A375 (cell line): Measurements from ENCODE around the gene BSN. TPM values are rescaled to one million over a fixed set of nuclear protein-coding genes. Genes with fewer than 3 reads are reported as not detected.

Source experiments
- small RNA-seq: library from RNA; depleted of rRNA; stranded (forward); fragments of <200 nt; gene quantifications from one replicate; pipeline ENCODE3, GENCODE V24; 2014
- total RNA-seq: library from RNA; depleted of rRNA; stranded (reverse); fragments of >200 nt; shearing (Covaris generic); gene quantifications from 2 replicates; pipeline ENCODE4 v1.2.3, GENCODE V29; 2014; rRNA removed

Gene BSN, protein sequence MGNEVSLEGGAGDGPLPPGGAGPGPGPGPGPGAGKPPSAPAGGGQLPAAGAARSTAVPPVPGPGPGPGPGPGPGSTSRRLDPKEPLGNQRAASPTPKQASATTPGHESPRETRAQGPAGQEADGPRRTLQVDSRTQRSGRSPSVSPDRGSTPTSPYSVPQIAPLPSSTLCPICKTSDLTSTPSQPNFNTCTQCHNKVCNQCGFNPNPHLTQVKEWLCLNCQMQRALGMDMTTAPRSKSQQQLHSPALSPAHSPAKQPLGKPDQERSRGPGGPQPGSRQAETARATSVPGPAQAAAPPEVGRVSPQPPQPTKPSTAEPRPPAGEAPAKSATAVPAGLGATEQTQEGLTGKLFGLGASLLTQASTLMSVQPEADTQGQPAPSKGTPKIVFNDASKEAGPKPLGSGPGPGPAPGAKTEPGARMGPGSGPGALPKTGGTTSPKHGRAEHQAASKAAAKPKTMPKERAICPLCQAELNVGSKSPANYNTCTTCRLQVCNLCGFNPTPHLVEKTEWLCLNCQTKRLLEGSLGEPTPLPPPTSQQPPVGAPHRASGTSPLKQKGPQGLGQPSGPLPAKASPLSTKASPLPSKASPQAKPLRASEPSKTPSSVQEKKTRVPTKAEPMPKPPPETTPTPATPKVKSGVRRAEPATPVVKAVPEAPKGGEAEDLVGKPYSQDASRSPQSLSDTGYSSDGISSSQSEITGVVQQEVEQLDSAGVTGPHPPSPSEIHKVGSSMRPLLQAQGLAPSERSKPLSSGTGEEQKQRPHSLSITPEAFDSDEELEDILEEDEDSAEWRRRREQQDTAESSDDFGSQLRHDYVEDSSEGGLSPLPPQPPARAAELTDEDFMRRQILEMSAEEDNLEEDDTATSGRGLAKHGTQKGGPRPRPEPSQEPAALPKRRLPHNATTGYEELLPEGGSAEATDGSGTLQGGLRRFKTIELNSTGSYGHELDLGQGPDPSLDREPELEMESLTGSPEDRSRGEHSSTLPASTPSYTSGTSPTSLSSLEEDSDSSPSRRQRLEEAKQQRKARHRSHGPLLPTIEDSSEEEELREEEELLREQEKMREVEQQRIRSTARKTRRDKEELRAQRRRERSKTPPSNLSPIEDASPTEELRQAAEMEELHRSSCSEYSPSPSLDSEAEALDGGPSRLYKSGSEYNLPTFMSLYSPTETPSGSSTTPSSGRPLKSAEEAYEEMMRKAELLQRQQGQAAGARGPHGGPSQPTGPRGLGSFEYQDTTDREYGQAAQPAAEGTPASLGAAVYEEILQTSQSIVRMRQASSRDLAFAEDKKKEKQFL (N-terminal part only)
- 0.57 and 1.3 TPM in 2 replicates for total RNA-seq

DNA sequence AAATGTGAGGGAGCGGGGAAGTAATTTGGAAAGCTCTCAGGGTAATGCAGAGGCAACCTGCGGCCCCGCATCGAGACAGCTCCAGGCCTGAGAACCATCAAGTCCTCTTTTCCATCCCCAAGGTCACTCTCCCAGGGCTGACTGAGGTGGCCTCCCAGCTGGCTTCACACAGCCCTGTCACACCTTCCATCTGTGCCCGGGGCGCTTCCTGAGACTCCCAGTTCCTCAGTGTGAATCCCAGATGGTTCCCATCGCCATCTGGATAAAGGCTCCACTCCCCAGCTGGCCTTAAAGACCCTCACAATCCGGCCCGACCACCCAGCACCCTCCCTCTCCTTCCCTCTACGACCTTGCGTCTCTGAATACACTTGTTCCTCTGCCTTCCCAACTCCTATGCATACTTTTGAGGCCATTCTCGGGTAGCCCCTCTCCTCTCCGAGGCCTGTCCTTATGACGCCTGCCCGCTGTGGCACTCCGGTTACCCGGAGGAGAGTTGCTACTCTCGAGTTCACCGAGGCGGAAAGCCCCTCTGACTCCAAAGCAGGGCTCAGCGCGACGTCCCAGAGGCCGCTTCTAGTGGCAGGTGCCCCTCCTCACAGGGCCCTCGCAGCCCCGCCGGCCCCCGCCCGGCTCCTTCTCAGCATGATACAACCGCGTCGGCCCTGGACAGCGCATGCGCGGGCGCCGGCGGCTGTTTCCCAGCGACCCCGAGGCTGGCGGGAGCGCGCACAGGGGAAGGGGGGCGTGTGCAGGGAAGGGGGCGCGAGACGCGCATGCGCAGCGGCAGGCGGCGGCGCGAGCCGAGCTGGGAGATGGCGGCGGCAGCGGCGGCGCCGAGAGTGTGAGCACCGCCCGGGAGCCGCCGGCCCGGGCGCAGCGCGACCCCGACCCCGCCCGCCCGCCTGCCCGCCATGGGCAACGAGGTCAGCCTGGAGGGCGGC lies at the start of gene BSN:
Gene BSN (plus strand): TSS at position 786 of the 941 bp plus-strand sequence. CDS start 126 bp downstream, at position 912.

DNA sequence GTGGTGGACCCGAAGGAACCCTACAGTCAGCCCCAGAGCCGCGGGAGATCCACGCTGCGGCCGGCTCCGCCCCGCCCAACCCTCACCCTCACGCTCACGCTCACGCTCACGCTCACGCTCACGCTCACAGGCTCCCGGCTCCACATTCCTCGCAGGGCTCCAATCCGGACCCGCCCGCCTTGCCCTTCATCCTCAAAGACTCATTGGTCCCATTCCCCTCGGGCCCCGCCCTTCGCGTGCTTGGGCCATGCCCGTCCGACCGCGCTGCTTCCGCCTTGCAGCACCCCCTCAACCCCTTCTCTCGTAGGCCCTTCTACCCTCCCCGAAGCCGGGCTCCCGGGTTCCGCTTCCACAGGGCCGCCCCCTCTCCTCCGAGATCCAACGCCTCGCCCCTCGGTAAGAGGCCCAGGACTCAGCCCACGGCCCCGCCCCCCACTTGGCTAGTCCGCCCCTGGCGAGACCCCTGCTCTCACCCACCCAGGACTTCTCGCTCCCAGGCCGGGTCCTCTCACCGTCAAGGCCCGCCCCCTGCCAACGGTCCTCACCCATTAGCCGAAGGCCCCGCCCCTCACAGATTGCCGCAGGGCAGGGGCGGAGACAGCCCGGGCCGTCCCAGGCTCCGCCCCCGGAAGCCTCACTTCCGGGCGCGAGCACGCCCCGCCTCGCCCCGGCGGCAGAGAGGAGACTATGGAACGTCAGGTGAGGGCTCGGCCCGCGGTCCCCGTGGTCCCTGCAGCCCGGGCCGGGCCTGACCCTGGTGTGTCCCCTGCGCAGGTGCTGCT lies 119.6 kb downstream of the BSN start, which contains the start of gene APEH:
Gene APEH (plus strand): TSS at position 637 of the 782 bp plus-strand sequence. CDS start 51 bp downstream, at position 688.

DNA sequence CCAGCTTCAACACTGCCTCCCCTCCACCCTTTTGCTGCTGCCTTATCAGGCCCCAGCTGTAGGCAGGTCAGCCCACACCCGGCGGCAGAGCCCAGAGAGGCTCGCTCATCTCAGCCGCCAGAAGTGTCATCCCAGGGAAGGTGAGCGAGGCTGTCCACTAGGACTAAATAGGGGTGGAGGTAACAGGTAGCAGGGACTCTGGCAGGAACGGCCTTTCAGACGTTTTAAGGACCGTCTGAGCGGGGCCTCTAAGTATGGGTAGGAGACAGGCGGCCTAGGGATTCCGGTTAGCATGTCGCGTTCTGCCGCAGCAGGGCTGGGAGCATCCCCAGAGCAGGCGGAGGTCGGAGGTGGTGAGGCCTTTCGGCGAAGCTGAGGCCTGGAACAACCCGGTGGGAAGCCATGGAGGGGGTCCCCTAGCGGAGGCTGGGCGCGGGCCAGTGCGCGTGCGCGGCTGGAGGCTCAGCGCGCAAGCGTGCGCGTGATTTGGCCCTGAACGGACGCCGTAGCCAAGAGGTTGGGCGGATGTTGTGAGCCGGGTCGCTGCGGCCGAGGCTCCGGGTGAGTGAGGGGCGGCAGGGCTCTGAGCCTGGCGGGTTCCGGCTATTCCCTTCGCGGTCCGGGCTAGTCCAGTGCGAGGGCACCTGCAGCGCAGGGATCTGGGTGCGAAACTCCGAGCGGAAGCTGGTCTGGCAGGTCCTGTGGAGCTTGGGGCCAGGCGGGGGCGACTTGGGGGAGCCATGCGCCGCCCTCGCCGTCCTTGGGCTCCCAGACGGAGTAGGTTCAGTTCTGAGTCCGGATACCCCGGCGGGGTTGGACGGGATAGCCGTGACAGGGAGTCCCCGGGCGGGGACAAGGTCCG lies 135.0 kb downstream of the BSN start, which contains the start of the genes MST1 and RNF123:
Gene MST1 (minus strand): TSS at position 429 of the 862 bp plus-strand sequence. CDS start 783 bp downstream, outside the sequence.
Gene RNF123 (plus strand): TSS at position 512 of the 862 bp plus-strand sequence. CDS start 1,609 bp downstream, outside the sequence.

DNA sequence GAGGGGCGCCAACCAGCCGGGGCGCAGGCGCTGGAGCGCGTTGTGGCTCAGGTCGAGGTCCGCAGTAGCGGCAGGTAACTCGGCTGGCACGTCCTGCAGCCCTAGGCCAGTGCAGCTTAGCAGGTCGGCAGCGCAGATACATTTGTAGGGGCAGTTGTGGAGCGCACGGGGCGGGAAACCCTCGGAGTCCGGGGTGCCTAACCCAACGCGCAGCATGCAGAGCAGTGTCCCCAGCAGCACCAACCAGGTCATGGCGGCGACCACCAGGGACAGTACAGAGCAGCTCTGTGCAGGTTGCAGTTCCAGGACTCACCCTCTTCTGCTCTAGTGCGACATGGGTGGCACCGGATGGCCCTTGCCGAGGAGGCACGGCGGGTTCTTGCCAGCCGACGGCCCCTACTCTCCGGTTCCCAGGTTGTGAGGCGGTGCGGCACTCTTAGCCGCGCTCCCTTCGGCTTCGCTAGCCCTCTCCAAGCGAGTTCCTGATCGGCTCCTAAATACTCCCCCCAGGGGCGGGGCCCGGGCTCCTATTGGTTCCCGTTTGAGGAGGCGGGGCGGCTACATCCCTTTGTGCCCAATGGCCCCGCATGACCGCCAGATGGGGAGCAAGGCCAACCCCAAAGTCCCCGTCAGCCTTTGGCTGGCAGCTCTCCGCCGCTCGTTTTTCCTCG lies 165.1 kb downstream of the BSN start, which contains the start of gene AMIGO3:
Gene AMIGO3 (minus strand): TSS at position 471 of the 671 bp plus-strand sequence. CDS start 219 bp downstream, at position 252.

Small RNA genes lying within 50 kb of the gene (small RNA-seq; reads per million reads assigned to genes)
- gene AMIGO3, result not detected

Other genes with a start within 250 kb of the BSN start
- 25.0 and 31.7 TPM in 2 replicates for gene USP4, start 214.4 kb upstream of the BSN start, total RNA-seq
- 431 and 518 TPM in 2 replicates for gene GPX1, start 196.1 kb upstream of the BSN start, total RNA-seq
- 227 and 242 TPM in 2 replicates for gene RHOA, start 142.5 kb upstream of the BSN start, total RNA-seq
- gene TCTA, start 142.1 kb upstream of the BSN start, total RNA-seq, result 11.1 and 14.8 TPM in 2 replicates
- gene AMT, start 132.0 kb upstream of the BSN start, total RNA-seq, result 1.8 and 2.0 TPM in 2 replicates
- 4.3 and 4.9 TPM in 2 replicates for gene NICN1, start 125.2 kb upstream of the BSN start, total RNA-seq
- 112 and 115 TPM in 2 replicates for gene DAG1, start 84.2 kb upstream of the BSN start, total RNA-seq
- gene APEH, start 119.9 kb downstream of the BSN start, total RNA-seq, result 118 and 124 TPM in 2 replicates
- gene MST1, start 135.0 kb downstream of the BSN start, total RNA-seq, result 7.4 and 8.0 TPM in 2 replicates
- gene RNF123, start 135.1 kb downstream of the BSN start, total RNA-seq, result 31.3 and 47.1 TPM in 2 replicates
- 4.3 and 4.4 TPM in 2 replicates for gene AMIGO3, start 165.2 kb downstream of the BSN start, total RNA-seq
- 33.8 and 36.5 TPM in 2 replicates for gene GMPPB, start 169.5 kb downstream of the BSN start, total RNA-seq
- 32.7 and 36.0 TPM in 2 replicates for gene IP6K1, start 232.1 kb downstream of the BSN start, total RNA-seq
- gene CDHR4, start 245.4 kb downstream of the BSN start, total RNA-seq, result 0.11 and 0.26 TPM in 2 replicates
- gene INKA1, start 248.8 kb downstream of the BSN start, total RNA-seq, result 0.68 and 1.7 TPM in 2 replicates